ENCODE measurements around the gene XRCC1.
A peak's percentile ranks its signal among the peaks of the same experiment; 100 is the strongest.
"Not testable (repeated sequence)": the region's sequence is repeated elsewhere in the genome, so short reads cannot be mapped to it uniquely, and the experiment has no call there.

XRCC1 gene

GRCh38 chr19:43575156-43575950 lies at the start of gene XRCC1, which contains the start of gene PINLYP:
XRCC1 (minus strand) TSS chr19:43575527; CDS start chr19:43575458, 69 bp downstream.
PINLYP (plus strand) TSS chr19:43575801; CDS start chr19:43577192, 1,391 bp downstream.
- peak; percentile 98 to 99 for DNase-seq

GRCh38 chr19:43624933-43625332 lies 49.6 kb upstream of the XRCC1 start:
- DNase-seq: no peak

GRCh38 chr19:43623889-43624670 lies 48.8 kb upstream of the XRCC1 start:
- peak in 1 of 2 experiments; percentile 20 for DNase-seq

GRCh38 chr19:43622956-43623355 lies 47.6 kb upstream of the XRCC1 start:
- no peak for DNase-seq

GRCh38 chr19:43622070-43622469 lies 46.7 kb upstream of the XRCC1 start:
- no peak for DNase-seq

GRCh38 chr19:43620061-43621001 lies 45.0 kb upstream of the XRCC1 start:
- DNase-seq: no peak

GRCh38 chr19:43619262-43620060 lies 44.1 kb upstream of the XRCC1 start, which contains the start of gene ZNF428:
ZNF428 (minus strand) TSS chr19:43619629; CDS start chr19:43614304, 5,325 bp downstream.
- DNase-seq: peak; percentile 99 to 100

GRCh38 chr19:43618921-43619261 lies 43.6 kb upstream of the XRCC1 start:
- peak; percentile 79 to 85 for DNase-seq

- DNase-seq: no peak
Measured at GRCh38 chr19:43616954-43617353, 41.6 kb upstream of the XRCC1 start.

- no peak for DNase-seq
Measured at GRCh38 chr19:43616306-43616705, 41.0 kb upstream of the XRCC1 start.

GRCh38 chr19:43612374-43612773 lies 37.0 kb upstream of the XRCC1 start:
- no peak for DNase-seq

GRCh38 chr19:43611788-43612187 lies 36.5 kb upstream of the XRCC1 start, which contains the start of gene SRRM5:
SRRM5 (plus strand) TSS chr19:43612088; CDS start chr19:43612122, 34 bp downstream.
- DNase-seq: no peak

- DNase-seq: no peak
Measured at GRCh38 chr19:43610493-43610892, 35.2 kb upstream of the XRCC1 start.

GRCh38 chr19:43609872-43610271 lies 34.5 kb upstream of the XRCC1 start:
- no peak for DNase-seq

- no peak for DNase-seq
Measured at GRCh38 chr19:43607238-43608205, 32.2 kb upstream of the XRCC1 start.

- DNase-seq: peak; percentile 84 to 85
Measured at GRCh38 chr19:43606569-43607229, 31.4 kb upstream of the XRCC1 start.

GRCh38 chr19:43605875-43606568 lies 30.7 kb upstream of the XRCC1 start:
- peak; percentile 43 to 53 for DNase-seq

- DNase-seq: not testable (repeated sequence)
Measured at GRCh38 chr19:43600326-43600725, 25.0 kb upstream of the XRCC1 start.

- DNase-seq: no peak
Measured at GRCh38 chr19:43599635-43600295, 24.4 kb upstream of the XRCC1 start.
